ENCODE results near the gene ADGB.

GRCh38 chr6:146859206-146859605 lies 260.4 kb downstream of the ADGB start:
- TF ChIP-seq RAD21 (conservative IDR thresholded peaks at IDR 0.05 in 1 of 2, IDR thresholded peaks at IDR 0.05 in 1 of 2): no peak
- TF ChIP-seq, protein P1, sequence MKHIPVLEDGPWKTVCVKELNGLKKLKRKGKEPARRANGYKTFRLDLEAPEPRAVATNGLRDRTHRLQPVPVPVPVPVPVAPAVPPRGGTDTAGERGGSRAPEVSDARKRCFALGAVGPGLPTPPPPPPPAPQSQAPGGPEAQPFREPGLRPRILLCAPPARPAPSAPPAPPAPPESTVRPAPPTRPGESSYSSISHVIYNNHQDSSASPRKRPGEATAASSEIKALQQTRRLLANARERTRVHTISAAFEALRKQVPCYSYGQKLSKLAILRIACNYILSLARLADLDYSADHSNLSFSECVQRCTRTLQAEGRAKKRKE (CRISPR knock-in tag; IDR thresholded peaks at IDR 0.05; ENCODE audit: low read depth): no peak
- no peak for TF ChIP-seq MAX (IDR thresholded peaks at IDR 0.05)
- TF ChIP-seq EP300 (IDR thresholded peaks at IDR 0.05): no peak
- TF ChIP-seq, protein P2, sequence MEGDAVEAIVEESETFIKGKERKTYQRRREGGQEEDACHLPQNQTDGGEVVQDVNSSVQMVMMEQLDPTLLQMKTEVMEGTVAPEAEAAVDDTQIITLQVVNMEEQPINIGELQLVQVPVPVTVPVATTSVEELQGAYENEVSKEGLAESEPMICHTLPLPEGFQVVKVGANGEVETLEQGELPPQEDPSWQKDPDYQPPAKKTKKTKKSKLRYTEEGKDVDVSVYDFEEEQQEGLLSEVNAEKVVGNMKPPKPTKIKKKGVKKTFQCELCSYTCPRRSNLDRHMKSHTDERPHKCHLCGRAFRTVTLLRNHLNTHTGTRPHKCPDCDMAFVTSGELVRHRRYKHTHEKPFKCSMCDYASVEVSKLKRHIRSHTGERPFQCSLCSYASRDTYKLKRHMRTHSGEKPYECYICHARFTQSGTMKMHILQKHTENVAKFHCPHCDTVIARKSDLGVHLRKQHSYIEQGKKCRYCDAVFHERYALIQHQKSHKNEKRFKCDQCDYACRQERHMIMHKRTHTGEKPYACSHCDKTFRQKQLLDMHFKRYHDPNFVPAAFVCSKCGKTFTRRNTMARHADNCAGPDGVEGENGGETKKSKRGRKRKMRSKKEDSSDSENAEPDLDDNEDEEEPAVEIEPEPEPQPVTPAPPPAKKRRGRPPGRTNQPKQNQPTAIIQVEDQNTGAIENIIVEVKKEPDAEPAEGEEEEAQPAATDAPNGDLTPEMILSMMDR (IDR thresholded peaks at IDR 0.05): no peak
- TF ChIP-seq USF2 (IDR thresholded peaks at IDR 0.05): no peak

Measured in A549 (cell line).